GM23338 (cell line): ENCODE results near the gene PIK3AP1.
"Not testable (repeated sequence)": the region's sequence is repeated elsewhere in the genome, so short reads cannot be mapped to it uniquely, and the experiment has no call there.

ENCODE experiments used
- CTCF ChIP-seq, 2 experiments: fragments of 200-600 bp in 1 of 2; sonication (generic) in 1 of 2; conservative IDR thresholded peaks; 2 replicates each; pipeline versions ENCODE4 v1.5.1 to v1.6.1; 2016 to 2017; ENCODE audit warnings: antibody characterized with exemption in 2 of 2, low read depth in 2 of 2, mild to moderate bottlenecking in 2 of 2, moderate library complexity in 1 of 2
- EZH2 ChIP-seq: fragments of 200-600 bp; sonication (generic); IDR thresholded peaks from one replicate; pipeline ENCODE4 v1.8.0; 2017; ENCODE audit warnings: antibody characterized with exemption, mild to moderate bottlenecking, low read depth; ENCODE audit not compliant: unreplicated experiment
- EZH2phosphoT487 ChIP-seq: fragments of 200-600 bp; sonication (generic); IDR thresholded peaks from one replicate; pipeline ENCODE4 v1.8.1; 2018; ENCODE audit warnings: antibody characterized with exemption; ENCODE audit not compliant: unreplicated experiment
- JUNB ChIP-seq: IDR thresholded peaks from one replicate; pipeline ENCODE4 v1.6.1; 2016; ENCODE audit warnings: antibody characterized with exemption; ENCODE audit not compliant: unreplicated experiment

DNA sequence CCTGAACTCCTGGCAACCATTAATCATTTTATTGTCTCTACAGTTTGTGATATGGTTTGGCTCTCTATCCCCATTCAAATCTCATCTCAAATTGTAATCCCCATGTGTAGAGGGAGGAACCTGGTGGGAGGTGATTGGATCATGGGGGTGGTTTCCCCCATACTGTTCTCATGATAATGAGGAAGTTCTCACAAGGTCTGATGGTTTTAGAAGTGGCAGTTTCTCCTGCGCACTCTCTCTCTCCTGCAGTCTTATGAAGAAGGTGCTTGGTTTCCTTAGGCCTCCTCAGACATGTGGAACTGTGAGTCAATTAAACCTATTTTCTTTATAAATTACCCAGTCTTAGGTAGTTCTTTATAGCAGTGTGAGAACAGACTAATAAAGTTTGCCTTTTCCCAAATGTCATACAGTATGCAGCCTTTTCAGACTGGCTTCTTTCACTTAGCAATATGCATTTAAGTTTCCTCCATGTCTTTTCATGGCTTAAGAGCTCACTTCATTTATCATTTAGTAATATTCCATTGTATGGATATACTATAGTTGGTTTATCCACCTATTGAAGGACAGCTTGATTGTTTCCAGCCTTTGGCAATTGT lies 17.1 kb upstream of the PIK3AP1 start:
- TF ChIP-seq CTCF (conservative IDR thresholded peaks at IDR 0.05; ENCODE audit: low read depth in 2 of 2); EZH2phosphoT487; EZH2; JUNB: not testable (repeated sequence)
